Activated naive CD4-positive, alpha-beta T cell treated with anti-CD3 and anti-CD28 coated beads, Interleukin-2, amount 50 U/mL, for 72 hours (primary cell): Measurements from ENCODE around the gene HHAT. TPM values are rescaled to one million over a fixed set of nuclear protein-coding genes. Genes with fewer than 3 reads are reported as not detected.

ENCODE experiments used
- ATAC-seq, 2 donors: fragments of 150-1000 bp; cut with Tn5 transposase; 2 replicates each; pipeline ENCODE4 v1.10.0; 2021; ENCODE audit warnings: mild to moderate bottlenecking in 2 of 2, moderate library complexity in 2 of 2
- DNase-seq, 2 donors: peaks; one replicate each; pipeline ENCODE4 v3.0.0; 2021 to 2022; ENCODE audit warnings: low spot score in 2 of 2
- H3K27ac Mint-ChIP-seq, 2 donors: one replicate each; pipeline ENCODE4 v1.8.0; 2022; ENCODE audit warnings: mild to moderate bottlenecking in 2 of 2, mixed read lengths in 2 of 2
- H3K36me3 Mint-ChIP-seq, 2 donors: one replicate each; pipeline ENCODE4 v1.8.0; 2022; ENCODE audit warnings: mixed read lengths in 2 of 2
- H3K9me3 Mint-ChIP-seq, 2 donors: one replicate each; pipeline ENCODE4 v1.8.0; 2022; ENCODE audit warnings: mixed read lengths in 2 of 2
- total RNA-seq, 2 donors: library from RNA; stranded (reverse); gene quantifications; one replicate each; pipeline ENCODE4 v1.2.3, GENCODE V29; 2022

The HHAT gene
- total RNA-seq, 2 donors from 2014 or later: 0.59 to 1.9 TPM

DNA sequence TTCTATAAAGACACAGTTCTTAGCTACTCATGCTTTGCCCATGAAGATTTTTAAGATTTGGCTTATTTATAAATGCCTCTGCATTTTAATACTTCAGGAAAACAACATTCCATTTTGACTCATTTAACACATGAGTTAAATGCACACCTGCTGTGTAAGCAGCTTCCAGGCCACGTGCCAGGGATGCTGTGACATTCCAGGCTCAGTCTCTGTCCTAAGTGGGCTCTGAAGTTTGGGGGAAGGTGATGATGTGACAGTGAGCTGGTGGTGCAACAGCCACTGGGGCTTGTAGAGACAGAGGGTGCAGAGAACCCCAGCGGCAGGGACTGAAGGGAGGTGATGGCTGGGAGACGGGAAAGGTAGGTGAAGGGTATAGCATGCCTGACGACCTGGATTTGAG is 40.7 kb downstream of the HHAT start:
- H3K36me3 Mint-ChIP-seq: no peaks in the 10 kb centered on the region
- no peak overlapping the region for H3K27ac Mint-ChIP-seq
- no peak for DNase-seq
- no peaks in the 10 kb centered on the region for H3K9me3 Mint-ChIP-seq
- no peak for ATAC-seq

DNA sequence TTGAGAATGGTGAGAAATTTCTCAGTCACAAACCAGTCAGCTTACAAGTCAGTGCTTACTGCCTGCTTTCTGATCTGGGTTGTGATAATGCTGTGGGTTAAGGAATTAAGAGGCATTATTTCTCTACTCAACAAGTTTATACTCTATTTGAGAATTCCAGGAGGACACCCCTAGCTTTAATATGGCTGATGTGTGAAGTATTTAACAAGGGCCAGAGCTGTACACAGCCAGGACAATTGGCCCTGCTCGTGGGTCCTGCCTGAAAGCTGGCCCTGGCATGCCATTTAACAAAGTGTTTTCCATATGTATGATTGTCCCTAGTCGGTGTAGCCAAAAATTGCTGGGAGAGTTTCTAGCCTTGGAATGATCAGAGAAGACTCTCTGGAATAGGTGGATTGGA is 43.2 kb downstream of the HHAT start:
- Mint-ChIP-seq H3K9me3 (no peaks in the 10 kb centered on the region), H3K27ac (no peak overlapping the region), H3K36me3 (no peaks in the 10 kb centered on the region)
- ATAC-seq (no peak), DNase-seq (no peak)

DNA sequence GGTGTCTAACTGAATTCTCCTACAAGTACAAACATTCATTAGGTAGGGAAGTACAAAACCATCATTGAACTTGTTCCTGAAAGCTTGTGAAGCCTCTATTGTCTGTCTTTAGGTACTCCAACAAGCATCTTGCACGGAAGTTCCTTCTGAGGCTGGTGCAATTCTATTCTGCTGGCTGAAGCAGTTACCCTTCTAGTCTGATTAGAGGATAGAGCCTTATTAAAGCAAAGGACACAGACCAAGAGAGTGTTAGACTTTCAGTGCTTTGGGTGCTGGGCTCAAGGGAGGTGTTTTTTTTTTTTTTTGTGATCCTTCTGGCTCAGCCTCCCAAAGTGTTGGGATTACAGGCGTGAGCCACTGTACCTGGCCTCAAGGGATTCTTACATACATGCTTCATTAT is 43.8 kb downstream of the HHAT start:
- DNase-seq (no peak), ATAC-seq (no peak)
- H3K36me3 Mint-ChIP-seq: peaks cover 0 to 4% of the 10 kb centered on the region in 2 donors
- H3K27ac Mint-ChIP-seq: no peak overlapping the region
- no peaks in the 10 kb centered on the region for H3K9me3 Mint-ChIP-seq

DNA sequence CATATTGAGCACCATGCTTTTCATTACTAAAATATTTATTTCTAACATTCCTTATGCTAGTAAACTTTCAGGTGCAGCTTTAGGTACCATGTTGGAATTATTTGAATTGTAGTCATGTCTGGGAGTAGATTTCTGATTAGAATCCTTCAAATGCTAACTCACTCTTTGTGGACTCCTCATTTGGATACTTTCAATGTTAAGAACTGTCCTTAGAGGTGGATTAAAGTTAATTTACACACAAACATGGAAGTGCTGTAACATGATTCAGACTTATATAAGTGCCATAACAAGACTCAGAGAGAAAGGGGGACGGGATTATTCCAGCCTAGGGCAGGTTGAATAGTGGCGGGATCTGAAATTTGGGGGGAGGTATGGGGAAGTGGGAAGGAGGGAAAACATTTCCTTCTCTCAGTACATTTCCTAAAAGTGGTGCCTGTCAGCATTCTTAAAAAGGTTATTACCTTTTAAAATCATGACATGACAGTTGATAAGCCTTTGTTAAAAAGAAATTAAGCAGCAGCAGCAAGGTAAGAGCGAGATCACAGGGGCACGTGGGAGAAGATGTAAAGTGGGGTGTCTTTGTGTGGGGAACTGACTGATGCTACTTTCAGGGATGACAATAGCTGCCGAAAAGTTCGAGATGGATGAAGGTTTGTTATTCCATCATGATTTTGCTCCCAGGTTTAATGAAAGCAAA is 44.4 kb downstream of the HHAT start:
- H3K27ac Mint-ChIP-seq: peak overlapping the region; percentile 64 to 100
- H3K9me3 Mint-ChIP-seq: no peaks in the 10 kb centered on the region
- ATAC-seq (peak in 1 of 2 donors; percentile 6), DNase-seq (no peak)
- peaks cover 0 to 6% of the 10 kb centered on the region in 2 donors for H3K36me3 Mint-ChIP-seq

DNA sequence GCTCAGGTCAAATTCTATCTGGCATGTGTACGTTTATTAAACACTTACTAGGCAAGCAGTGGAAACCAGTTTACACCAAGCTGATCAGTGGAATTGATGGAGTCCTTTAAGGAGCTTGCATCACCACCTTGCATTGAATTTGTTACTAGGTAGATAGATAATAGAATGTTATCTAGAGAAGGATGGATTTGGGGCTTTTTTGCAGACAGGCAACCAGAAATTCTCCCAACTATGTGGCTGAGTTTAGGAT is 44.9 kb downstream of the HHAT start:
- no peak for ATAC-seq
- H3K27ac Mint-ChIP-seq: peak overlapping the region; percentile 64 to 100
- no peaks in the 10 kb centered on the region for H3K9me3 Mint-ChIP-seq

DNA sequence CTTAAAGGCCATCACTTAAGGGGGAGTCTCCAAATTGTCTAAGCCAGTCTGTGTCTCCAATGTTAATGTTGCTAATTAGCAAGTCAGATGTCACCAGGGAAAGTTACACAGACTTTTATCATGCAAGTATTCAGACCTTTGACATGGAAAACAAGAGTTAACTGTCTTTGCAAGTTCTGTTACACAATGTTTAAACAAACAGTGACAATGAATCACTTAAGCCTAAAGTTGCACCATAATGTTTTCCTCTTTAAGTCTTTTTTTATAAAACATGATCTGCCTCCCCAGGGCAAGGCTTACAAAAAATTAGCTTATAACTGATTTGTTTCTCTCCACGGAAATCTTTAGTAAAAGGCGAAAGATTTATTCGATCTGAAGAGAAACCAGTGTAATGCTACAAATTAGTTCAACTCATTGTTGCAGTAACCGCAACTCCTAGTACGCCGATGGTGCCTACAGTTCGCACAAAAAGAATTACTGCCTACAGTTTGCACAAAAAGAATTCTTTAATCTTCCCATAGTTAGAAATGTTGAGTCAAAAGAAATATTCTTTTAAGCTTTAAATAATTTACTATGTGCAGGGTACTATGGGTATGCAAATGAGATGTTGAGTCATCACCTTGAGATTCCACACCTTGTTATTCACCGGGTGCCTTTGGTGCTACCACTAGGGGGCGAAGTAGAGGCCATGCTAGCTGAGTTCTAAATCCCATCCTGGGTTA is 45.3 kb downstream of the HHAT start:
- H3K36me3 Mint-ChIP-seq: peaks cover 0 to 6% of the 10 kb centered on the region in 2 donors
- no peaks in the 10 kb centered on the region for H3K9me3 Mint-ChIP-seq
- DNase-seq (peak; percentile 70 to 82), ATAC-seq (peak; percentile 83 to 91)
- peak overlapping the region; percentile 64 to 100 for H3K27ac Mint-ChIP-seq

More for the DNA sequence above, 44.9 kb downstream of the HHAT start:
- peak in 1 of 2 donors; percentile 15 for DNase-seq
- peaks cover 0 to 6% of the 10 kb centered on the region in 2 donors for H3K36me3 Mint-ChIP-seq

DNA sequence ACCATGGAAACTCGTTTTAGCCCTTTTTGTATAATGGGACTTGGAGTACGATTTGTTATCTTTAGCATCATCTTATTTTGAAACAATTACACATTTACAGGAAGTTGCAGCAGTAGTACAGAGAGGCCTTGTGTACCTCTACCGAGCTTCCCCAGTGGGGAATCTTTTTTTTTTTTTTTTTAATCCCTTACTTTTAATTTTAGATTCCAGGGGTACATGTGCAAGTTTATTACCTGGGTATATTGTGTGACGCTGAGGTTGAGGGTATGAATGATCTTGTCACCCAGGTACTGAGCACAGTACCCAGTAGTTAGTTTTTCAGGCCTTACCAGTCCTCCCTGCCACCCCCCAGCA is 45.9 kb downstream of the HHAT start:
- Mint-ChIP-seq H3K36me3 (peaks cover 0 to 6% of the 10 kb centered on the region in 2 donors), H3K27ac (peak overlapping the region; percentile 64 to 100), H3K9me3 (no peaks in the 10 kb centered on the region)
- ATAC-seq (peak; percentile 8 to 15), DNase-seq (no peak)

DNA sequence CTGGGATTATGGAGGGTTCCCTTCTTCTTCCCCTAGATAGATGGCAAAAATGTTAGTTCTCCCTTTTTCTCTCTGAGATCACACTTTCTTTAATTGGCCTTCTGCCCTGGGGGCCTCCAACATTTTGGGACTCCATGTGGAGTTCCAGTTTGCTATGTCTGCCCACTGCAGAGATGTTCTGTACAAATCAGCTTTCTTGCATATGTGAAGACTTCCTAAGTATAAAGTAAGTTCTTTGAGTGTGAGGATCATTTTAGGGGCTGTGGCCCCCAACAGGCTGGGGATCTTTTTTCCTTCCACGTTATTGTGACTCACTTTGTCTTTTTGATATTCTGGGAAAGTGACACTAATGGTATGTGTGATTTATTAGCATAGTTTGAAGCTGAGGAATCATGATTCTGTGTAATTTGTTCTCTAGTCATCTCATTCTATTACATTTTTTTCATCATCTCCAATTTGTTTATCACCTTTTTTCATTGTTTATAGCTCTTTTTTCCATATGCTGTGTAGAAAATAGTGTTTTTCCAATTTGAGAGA is 48.2 kb downstream of the HHAT start:
- no peak for ATAC-seq
- no peaks in the 10 kb centered on the region for H3K9me3 Mint-ChIP-seq
- peaks cover 0 to 6% of the 10 kb centered on the region in 2 donors for H3K36me3 Mint-ChIP-seq
- H3K27ac Mint-ChIP-seq: no peak overlapping the region
- no peak for DNase-seq

DNA sequence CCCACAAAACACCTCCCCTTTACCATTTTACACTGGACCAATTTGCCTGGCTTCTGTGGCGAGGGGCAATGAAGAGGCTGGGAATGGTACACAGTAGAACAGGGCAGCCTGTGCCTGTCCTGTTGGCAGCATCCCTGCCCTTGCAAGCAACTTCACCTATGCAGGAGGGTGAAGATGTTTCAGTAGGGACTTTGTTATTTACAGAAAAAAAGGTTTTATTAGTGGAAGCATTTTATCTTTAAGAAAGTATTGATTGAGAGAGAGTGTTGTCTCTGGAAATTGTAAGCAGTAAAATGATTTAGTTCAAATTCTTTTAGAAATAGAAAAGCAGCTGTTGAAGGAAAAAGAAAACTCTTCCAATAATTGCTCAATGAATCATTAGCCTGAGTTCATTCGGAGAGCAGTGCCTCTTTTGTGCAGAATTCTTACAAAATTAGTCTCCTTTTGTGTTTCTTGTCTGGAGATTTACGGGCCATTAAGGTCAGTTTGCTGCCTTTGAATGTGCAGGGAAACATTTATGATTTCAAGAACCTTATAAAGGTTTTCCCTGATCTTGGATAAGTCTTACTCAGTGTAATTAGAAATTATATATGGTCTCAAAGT is 49.1 kb downstream of the HHAT start:
- ATAC-seq (no peak), DNase-seq (no peak)
- Mint-ChIP-seq H3K27ac (no peak overlapping the region), H3K9me3 (no peaks in the 10 kb centered on the region), H3K36me3 (peaks cover 0 to 6% of the 10 kb centered on the region in 2 donors)

DNA sequence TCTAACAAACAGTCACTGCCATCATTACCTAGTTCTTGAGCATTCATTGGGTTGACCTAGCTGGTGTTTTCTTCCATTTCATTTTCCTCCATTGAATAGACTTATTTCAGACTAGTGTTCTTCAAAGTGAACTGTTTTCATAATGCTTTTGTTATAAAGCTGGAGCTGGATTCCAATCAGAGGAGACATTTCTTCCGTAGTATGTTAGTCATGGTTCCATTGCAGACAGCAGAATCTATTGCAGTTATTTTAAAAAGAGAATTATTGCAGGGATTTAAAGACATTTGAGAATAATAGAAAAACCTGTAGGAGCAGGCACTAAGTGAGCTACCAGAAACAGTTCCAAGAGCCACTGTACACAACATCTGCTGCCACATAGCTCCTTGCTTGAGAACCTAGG is 50.0 kb downstream of the HHAT start:
- ATAC-seq (no peak), DNase-seq (no peak)
- Mint-ChIP-seq H3K36me3 (peaks cover 0 to 6% of the 10 kb centered on the region in 2 donors), H3K9me3 (no peaks in the 10 kb centered on the region), H3K27ac (no peak overlapping the region)

DNA sequence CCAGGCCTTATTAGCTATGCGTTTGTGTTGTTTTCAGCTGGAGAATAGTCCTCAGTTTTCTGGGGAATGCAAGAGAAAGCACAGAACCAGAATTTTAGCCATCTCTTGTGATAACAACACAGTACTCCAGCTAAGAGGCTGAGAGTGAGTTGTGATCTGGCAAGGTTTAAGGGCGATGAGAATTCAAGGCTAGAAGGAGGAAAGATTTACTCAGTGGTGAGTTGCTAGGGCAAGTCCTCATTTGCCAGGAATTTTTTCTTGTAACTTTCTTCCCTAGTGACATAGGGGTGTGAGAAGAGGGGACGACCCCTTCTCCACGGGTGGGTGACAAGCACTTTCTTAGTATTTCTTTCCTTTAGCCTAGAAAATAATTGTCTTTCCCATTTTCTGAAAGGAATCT is 53.2 kb downstream of the HHAT start:
- no peaks in the 10 kb centered on the region for H3K9me3 Mint-ChIP-seq
- no peak for ATAC-seq

DNA sequence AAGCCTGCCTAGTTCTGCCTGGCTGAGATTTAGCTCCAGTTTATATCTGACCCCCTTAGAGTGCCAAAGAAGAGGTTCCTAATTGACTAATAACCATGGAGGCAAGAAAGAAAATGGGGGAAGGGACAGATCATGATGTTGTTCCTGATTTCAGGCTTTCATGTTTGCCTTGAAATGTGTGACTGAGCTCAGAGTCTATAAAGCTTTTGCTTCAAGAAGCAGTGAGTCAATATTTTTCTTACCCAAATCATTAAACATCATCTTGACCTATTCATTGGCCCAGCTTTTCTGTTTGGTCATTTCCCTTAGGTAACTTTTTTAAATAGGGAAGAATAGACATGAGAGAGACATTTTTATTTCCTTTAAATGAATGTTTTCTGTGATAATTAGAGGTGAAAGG is 55.9 kb downstream of the HHAT start:
- DNase-seq (no peak), ATAC-seq (no peak)
- peaks cover 0 to 4% of the 10 kb centered on the region in 2 donors for H3K36me3 Mint-ChIP-seq
- no peak overlapping the region for H3K27ac Mint-ChIP-seq
- H3K9me3 Mint-ChIP-seq: peaks cover 0 to 4% of the 10 kb centered on the region in 2 donors

More for the DNA sequence above, 53.2 kb downstream of the HHAT start:
- DNase-seq: no peak
- H3K36me3 Mint-ChIP-seq: peaks cover 0 to 6% of the 10 kb centered on the region in 2 donors
- no peak overlapping the region for H3K27ac Mint-ChIP-seq

DNA sequence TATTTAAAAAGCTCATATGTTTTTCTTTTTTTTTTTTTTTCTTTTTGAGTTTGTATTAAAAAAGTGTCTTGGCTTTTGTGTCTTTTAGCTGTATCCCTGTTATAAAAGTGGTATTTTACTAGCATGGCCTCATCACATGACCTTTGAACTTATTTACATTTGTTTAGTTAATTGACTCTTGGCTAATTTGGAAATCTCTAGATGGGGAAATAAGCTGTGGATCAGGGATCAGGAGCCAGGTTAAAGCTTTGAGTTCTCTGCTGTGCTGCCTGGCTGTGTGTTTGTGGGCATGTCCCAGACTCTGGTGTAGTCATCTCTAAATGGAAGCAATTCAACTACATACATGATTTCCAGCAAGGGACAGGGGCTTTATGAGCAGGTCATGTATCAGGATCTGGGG is 56.5 kb downstream of the HHAT start:
- DNase-seq (no peak), ATAC-seq (no peak)
- H3K36me3 Mint-ChIP-seq: peaks cover 0 to 6% of the 10 kb centered on the region in 2 donors
- no peak overlapping the region for H3K27ac Mint-ChIP-seq
- H3K9me3 Mint-ChIP-seq: peaks cover 0 to 6% of the 10 kb centered on the region in 2 donors

DNA sequence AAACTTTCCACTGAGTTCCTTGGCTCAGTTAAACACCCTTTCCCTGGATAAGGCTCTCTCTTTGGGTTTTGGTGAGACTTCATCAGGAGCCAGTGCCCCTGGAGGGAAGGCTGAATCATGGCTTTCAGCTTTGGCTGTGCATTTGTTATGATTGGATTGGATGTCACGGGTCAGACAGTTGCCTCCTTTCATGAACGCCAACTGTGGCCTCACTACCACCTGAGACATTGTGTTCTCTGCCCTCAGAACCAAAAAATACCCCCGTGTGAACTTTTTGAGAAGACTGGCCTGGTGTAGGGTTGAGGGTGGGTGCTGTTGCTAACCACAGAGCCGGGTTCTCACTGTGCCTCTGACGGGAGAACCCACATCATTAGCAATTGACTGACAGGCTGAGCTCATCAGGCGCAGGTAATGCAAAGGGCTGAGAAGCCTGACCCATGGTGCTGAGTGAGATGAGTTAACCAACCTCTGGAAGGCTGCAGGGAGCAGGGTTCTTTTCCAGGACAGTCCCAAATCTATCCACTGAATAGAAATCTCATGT is 65.6 kb downstream of the HHAT start:
- no peak for DNase-seq
- peaks cover 5 to 18% of the 10 kb centered on the region in 2 donors for H3K36me3 Mint-ChIP-seq
- H3K27ac Mint-ChIP-seq: no peak overlapping the region
- peaks cover 4 to 13% of the 10 kb centered on the region in 2 donors for H3K9me3 Mint-ChIP-seq
- ATAC-seq: no peak

DNA sequence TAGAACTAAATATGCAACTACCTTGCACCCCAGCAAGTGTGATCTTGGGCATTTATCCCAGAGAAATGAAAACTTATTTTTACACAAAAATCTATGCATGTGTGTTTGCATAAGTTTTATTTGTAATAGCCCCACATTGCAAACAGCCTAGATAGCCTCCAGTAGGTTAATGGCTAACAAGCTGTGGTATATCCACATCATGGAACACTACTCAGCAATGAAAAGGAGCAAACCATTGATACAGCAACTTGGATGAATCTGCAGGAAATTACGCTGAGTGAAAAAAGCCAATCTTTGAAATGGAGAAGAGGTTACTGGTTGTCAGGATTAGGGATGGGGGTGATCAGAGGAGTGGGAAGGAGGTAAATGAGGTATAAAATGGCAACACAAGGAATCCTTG is 67.8 kb downstream of the HHAT start:
- ATAC-seq (no peak), DNase-seq (no peak)
- Mint-ChIP-seq H3K9me3 (peaks cover 4 to 8% of the 10 kb centered on the region in 2 donors), H3K36me3 (peaks cover 5 to 14% of the 10 kb centered on the region in 2 donors), H3K27ac (no peak overlapping the region)

DNA sequence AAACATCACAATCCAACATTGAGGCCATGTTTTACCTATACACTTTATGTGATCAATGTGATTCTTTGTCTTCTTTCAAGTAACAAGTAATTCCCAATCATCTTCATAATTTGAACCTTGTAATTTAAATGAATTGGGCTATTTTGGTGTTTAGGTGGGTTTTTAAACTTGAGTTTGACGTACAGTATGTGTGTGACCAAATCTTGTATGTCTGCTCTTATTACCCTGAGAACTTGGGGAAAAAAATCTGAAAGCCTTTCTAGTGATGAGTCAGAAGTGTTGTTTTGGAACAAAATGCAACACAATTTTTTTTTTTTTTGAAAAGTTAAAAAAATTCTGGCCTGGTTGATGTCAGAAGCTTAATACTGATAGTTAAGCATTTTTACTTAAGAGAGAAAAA is 68.5 kb downstream of the HHAT start:
- ATAC-seq: peak in 1 of 2 donors; percentile 22
- H3K36me3 Mint-ChIP-seq: peaks cover 5 to 14% of the 10 kb centered on the region in 2 donors
- no peak for DNase-seq
- peaks cover 4 to 8% of the 10 kb centered on the region in 2 donors for H3K9me3 Mint-ChIP-seq
- H3K27ac Mint-ChIP-seq: peak overlapping the region in 1 of 2 donors; percentile 76

DNA sequence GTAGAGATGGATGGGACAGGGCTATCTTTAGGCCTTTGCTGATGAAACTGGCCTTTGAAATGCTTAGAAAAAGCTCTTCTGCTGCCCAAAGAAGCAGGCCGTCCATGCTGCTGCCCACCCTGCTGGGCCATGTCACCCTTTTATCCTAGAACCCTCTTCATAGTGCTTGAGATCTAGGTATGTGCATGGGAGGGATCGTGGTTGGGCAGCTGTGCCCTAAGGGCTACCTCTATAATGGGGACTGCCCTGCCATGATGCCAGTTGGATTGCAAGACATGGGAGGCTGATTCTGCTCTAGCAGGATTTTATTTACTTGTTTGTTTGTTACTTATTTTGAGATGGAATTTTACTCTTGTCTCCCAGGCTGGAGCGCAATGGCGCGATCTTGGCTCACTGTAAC is 69.0 kb downstream of the HHAT start:
- DNase-seq (no peak), ATAC-seq (no peak)
- peaks cover 4 to 8% of the 10 kb centered on the region in 2 donors for H3K9me3 Mint-ChIP-seq
- H3K36me3 Mint-ChIP-seq: peaks cover 5 to 14% of the 10 kb centered on the region in 2 donors
- peak overlapping the region in 1 of 2 donors; percentile 76 for H3K27ac Mint-ChIP-seq
